ENCODE results near the gene CDC34. TPM values are rescaled to one million over a fixed set of nuclear protein-coding genes. Genes with fewer than 3 reads are reported as not detected.

Gene CDC34
- total and polyA plus RNA-seq, 9 of the 15 experiments (the other 6 are each of a cell fraction or from before 2014, with no cell fraction given): 0.80 to 203 (median 65.5) TPM

DNA sequence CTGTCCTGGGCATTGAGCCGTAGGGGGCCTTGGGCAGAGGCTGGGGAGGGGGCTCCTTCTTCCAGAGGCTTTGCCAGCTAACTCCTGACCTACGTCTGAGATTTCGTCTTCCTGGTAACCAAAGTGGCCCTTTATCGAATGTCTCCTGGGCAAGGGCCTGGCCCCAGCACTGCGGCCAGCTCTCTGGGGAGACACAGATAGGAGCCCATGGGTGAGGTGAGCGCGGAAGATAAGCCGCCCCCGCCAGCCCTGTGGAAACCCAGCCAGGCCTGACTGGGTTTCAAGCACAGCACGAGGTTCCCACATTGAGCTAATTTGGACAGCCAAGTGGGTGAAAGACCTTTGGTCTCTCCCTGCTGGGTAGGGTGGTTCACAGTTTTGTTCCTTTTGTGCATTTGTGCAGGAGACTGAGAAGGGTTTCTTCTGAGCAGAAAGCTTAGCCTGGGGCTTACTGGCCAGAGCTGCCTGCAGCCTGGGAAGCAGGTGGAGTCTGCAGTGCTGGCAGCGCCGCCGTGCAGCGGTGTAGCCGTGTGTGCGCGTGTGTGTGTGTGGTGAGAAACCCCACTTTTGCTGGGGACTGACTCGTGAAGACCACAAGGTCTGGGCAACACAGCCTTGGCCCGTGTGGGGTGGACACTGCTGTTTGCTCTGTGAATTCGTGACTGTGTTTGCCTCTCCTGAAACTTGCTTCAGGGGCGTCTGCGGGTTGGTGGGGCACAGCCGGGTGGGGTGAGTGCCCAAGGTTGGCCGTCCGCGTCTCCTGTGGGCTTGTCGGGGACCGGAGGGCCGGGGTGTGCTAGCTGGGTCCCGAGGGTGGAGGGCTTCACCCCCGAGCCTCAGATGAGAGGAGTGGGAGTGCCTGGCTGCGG lies 43.3 kb downstream of the CDC34 start (continued):
- no peak for TF ChIP-seq CHD7 (IDR thresholded peaks at IDR 0.05; ENCODE audit: low read depth, low read length)
- TF ChIP-seq CAMTA2 (CRISPR knock-in tag; conservative IDR thresholded peaks at IDR 0.05): no peak
- no peak for TF ChIP-seq NR2F6 (CRISPR knock-in tag; IDR thresholded peaks at IDR 0.05)
- TF ChIP-seq, protein P1, sequence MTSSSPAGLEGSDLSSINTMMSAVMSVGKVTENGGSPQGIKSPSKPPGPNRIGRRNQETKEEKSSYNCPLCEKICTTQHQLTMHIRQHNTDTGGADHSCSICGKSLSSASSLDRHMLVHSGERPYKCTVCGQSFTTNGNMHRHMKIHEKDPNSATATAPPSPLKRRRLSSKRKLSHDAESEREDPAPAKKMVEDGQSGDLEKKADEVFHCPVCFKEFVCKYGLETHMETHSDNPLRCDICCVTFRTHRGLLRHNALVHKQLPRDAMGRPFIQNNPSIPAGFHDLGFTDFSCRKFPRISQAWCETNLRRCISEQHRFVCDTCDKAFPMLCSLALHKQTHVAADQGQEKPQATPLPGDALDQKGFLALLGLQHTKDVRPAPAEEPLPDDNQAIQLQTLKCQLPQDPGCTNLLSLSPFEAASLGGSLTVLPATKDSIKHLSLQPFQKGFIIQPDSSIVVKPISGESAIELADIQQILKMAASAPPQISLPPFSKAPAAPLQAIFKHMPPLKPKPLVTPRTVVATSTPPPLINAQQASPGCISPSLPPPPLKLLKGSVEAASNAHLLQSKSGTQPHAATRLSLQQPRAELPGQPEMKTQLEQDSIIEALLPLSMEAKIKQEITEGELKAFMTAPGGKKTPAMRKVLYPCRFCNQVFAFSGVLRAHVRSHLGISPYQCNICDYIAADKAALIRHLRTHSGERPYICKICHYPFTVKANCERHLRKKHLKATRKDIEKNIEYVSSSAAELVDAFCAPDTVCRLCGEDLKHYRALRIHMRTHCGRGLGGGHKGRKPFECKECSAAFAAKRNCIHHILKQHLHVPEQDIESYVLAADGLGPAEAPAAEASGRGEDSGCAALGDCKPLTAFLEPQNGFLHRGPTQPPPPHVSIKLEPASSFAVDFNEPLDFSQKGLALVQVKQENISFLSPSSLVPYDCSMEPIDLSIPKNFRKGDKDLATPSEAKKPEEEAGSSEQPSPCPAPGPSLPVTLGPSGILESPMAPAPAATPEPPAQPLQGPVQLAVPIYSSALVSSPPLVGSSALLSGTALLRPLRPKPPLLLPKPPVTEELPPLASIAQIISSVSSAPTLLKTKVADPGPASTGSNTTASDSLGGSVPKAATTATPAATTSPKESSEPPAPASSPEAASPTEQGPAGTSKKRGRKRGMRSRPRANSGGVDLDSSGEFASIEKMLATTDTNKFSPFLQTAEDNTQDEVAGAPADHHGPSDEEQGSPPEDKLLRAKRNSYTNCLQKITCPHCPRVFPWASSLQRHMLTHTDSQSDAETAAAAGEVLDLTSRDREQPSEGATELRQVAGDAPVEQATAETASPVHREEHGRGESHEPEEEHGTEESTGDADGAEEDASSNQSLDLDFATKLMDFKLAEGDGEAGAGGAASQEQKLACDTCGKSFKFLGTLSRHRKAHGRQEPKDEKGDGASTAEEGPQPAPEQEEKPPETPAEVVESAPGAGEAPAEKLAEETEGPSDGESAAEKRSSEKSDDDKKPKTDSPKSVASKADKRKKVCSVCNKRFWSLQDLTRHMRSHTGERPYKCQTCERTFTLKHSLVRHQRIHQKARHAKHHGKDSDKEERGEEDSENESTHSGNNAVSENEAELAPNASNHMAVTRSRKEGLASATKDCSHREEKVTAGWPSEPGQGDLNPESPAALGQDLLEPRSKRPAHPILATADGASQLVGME (CRISPR knock-in tag; IDR thresholded peaks at IDR 0.05): no peak
- no peak for TF ChIP-seq ZNF143 (CRISPR knock-in tag; IDR thresholded peaks at IDR 0.05)
- TF ChIP-seq ETV1 (tag; conservative IDR thresholded peaks at IDR 0.05; ENCODE audit: low read depth): no peak; the same call in 1 of the 2 replicates
- TF ChIP-seq NR2C1 (IDR thresholded peaks at IDR 0.05): no peak
- peak; percentile 56; the same call in 1 of the 2 replicates for TF ChIP-seq NR2C1 (tag; IDR thresholded peaks at IDR 0.05)
- TF ChIP-seq POLR2A (conservative IDR thresholded peaks at IDR 0.05): peak; percentile 27; the same call in 1 of the 2 replicates
- no peak for TF ChIP-seq MCM7 (IDR thresholded peaks at IDR 0.05)
- TF ChIP-seq ELF4 (CRISPR knock-in tag; IDR thresholded peaks at IDR 0.05): peak; percentile 37; the same call in 1 of the 2 replicates

All from K562 (cell line).